GM13977 (cell line): Measurements from ENCODE around the gene USP7.

Source experiments
- DNase-seq: peaks from one replicate; pipeline ENCODE4 v3.0.0; 2012; ENCODE audit warnings: low spot score
- in situ Hi-C: fragments of 300-500 bp; cut with MboI; formaldehyde crosslinking; loops from one replicate; pipeline ENCODE4 v1.12.0; 2022; ENCODE audit warnings: low sequenced_read_pairs, low pct_unique_long_range_greater_than_20kb, mixed read lengths, inconsistent platforms; ENCODE audit not compliant: unreplicated experiment
- TF ChIP-seq, protein P1 (sequence below): IDR thresholded peaks from 2 replicates; pipeline ENCODE4 v1.5.1; 2012; ENCODE audit warnings: mild to moderate bottlenecking, control low read depth; ENCODE audit not compliant: insufficient read depth; ENCODE audit errors: extremely low read depth, missing control alignments

USP7 gene

DNA sequence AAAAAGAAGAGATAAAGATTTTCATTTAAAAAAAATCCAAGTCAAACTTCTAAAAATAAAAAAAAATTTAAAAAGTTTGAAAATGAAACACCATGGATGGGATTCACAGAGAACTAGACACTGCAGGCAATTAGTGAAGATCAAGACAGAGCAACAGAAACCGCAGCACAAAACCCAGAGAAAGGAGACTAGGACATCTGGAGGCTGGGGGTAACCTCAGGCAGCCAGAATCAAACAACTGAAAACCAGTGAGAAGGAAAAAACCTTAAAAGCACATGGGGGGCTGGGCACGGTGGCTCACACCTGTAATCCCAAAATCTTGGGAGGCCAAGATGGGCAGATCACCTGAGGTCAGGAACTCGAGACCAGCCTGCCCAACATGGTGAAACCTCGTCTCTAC is 50.9 kb downstream of the USP7 start:
- in situ Hi-C loops, result no loop called here
- DNase-seq, result no peak
- TF ChIP-seq, protein P1, sequence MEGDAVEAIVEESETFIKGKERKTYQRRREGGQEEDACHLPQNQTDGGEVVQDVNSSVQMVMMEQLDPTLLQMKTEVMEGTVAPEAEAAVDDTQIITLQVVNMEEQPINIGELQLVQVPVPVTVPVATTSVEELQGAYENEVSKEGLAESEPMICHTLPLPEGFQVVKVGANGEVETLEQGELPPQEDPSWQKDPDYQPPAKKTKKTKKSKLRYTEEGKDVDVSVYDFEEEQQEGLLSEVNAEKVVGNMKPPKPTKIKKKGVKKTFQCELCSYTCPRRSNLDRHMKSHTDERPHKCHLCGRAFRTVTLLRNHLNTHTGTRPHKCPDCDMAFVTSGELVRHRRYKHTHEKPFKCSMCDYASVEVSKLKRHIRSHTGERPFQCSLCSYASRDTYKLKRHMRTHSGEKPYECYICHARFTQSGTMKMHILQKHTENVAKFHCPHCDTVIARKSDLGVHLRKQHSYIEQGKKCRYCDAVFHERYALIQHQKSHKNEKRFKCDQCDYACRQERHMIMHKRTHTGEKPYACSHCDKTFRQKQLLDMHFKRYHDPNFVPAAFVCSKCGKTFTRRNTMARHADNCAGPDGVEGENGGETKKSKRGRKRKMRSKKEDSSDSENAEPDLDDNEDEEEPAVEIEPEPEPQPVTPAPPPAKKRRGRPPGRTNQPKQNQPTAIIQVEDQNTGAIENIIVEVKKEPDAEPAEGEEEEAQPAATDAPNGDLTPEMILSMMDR, result no peak

DNA sequence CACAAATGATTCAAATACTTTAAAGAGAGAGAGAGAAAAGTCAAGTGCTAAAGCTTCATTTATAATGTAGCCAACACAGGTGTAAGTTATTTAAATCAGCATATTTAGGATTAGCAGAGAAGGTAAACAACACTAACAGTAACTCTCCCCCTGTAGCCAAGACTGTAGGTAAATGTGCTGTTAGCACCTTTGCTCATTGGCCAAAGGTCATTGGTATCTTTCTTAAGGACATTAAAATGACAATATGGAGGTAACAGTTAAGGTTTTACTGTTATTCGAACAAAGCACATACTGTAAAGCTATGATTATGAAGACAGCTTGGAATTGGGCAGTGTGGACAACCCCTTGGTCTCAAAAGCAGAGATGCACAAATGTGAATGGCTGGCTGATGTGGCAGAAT is 52.9 kb downstream of the USP7 start:
- in situ Hi-C loops, result no loop called here
- no peak for DNase-seq
- TF ChIP-seq, protein P1, result no peak

DNA sequence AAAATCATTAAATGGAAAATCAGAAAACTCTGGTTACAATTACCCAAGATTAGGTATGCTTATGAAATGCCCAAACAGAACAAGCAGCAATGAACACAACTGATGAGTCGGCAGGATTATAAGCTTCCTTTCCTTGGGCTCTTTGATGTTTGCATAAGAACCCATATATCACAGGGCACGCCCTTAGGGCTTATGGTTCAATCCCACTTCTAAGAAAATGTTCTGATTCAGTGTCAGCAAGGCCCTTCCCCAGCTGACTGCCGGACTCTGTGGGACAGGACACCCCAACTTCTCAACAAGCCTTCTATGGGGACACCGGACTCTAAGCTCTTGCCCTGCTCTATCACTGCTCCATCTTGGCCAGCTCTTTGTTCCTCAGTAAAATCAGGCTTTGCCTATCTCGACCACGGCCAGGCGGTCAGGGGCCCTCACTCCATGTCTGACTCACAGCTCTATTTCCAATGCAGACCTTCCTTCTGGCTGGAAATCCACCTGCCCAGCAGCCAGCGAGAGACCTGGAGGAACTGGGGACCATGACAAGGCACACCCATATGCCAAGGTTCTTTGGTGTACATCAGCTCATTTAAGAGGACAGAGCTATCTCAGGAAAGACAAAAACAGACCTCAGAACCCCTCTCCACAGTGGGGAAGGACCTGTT is 54.8 kb downstream of the USP7 start:
- no peak for DNase-seq
- TF ChIP-seq, protein P1, result no peak
- in situ Hi-C loops, result no loop called here

DNA sequence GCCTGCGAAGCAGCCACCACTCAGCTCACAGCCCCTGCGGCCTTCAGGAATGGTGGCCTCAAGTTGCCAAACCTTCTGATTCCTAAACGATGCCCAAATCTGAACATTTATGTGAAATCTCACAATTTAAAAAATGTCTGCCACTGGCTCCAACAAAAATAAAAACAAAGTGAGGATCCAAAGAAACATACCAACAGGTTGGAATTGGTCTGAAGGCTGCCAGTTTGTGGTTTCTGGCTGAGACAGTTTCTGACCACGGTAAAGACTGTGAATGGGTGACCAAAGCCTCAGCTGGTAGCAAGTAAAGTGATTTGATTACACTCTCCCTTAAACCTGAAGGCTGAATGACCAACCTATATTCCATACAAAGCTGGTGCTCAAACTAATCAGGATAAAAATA is 56.6 kb downstream of the USP7 start:
- DNase-seq, result no peak
- in situ Hi-C loops, result no loop called here
- TF ChIP-seq, protein P1, result no peak

DNA sequence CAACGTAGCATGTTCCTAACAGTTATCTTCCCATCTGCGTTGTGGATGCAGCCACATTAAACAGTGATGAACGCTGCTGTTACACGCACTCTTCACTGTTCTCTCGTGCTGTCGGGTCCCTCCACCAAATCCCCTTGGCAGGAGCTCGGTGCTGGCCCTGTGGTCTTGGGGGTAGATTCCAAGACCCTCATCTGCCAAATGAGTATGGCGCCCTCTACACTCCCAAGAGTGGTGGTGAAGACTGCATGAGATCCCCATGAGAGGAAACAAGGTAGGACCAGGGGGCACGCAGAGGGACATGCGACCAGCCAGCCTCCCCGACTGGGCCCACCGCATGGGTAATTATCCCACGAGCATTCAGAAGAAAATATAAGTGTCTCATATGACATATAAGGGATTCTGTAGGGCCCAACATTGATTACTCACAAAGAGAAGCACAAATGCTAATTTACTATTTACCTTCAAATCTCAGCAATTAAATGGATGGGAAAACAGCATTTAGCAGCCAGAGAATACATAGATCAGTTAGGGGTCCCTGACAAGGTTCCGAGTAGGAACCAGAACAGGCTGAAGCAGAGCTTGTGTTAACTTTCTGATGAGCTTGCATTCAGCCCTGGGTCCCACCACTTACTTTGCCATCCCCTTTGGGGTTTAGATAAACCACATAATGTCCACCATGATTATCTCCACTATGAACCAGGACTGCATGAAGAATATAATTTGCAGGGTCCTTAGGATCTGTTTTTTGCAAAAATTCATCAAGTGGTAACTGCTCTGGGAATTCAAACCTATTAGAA is 57.7 kb downstream of the USP7 start:
- in situ Hi-C loops, result no loop called here
- no peak for DNase-seq
- TF ChIP-seq, protein P1, result peak; percentile 22

DNA sequence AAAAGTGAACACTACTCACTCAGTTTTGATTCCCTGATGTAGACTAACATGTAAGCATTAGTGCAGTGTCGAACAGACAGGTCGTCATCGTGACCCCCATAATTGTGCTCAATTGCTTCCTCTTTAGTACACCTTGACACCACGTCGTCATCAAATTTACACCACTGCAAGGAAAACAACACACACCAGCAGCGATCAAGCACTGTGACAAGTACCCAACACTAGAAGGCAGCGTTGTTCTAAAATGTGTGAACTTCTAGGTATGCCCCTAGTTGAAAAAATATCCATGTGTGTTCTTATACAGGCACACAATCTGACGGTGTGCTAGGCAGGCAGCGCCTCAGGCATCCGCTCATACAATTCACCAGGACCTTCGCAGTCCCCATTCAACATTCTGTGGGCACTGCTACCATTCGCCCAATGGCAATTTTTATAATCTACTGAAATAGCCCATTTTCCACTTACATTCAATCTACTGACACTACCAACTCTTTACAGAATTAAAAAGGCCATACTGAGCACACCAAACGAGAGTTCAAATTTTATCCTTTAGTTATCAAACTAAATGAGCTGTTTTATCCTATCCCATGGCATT is 58.4 kb downstream of the USP7 start:
- in situ Hi-C loops, result no loop called here
- TF ChIP-seq, protein P1, result peak; percentile 44
- DNase-seq, result no peak
